ENCODE data around the gene ATXN1. TPM values are rescaled to one million over a fixed set of nuclear protein-coding genes. Genes with fewer than 3 reads are reported as not detected.

The ATXN1 gene
- total RNA-seq, 1 donor from 2014 or later, result 15.5 TPM

DNA sequence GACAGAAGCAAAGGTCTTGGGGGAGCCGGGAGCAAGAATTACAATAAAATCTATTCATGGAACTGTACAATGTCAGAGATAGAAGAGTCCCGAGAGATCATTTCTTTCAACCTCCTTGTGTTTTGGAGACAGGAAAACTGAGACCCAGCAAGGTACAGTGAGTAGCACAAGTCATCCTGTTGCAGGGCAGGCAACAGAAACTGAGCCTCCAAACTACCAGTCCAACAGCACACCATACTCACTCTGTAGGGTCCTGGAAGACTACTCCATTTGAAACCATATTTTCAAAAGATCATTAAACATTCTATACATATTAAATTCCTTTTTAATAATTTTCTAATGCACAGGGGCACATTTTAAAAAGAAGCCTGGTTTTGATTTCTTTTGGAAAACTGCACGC is 14.4 kb downstream of the ATXN1 start:
- H3K27ac Mint-ChIP-seq (ENCODE audit: unreplicated experiment), result peak overlapping the region; percentile 5
- no peak for DNase-seq
- TF ChIP-seq, protein P1, sequence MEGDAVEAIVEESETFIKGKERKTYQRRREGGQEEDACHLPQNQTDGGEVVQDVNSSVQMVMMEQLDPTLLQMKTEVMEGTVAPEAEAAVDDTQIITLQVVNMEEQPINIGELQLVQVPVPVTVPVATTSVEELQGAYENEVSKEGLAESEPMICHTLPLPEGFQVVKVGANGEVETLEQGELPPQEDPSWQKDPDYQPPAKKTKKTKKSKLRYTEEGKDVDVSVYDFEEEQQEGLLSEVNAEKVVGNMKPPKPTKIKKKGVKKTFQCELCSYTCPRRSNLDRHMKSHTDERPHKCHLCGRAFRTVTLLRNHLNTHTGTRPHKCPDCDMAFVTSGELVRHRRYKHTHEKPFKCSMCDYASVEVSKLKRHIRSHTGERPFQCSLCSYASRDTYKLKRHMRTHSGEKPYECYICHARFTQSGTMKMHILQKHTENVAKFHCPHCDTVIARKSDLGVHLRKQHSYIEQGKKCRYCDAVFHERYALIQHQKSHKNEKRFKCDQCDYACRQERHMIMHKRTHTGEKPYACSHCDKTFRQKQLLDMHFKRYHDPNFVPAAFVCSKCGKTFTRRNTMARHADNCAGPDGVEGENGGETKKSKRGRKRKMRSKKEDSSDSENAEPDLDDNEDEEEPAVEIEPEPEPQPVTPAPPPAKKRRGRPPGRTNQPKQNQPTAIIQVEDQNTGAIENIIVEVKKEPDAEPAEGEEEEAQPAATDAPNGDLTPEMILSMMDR (IDR thresholded peaks at IDR 0.05; ENCODE audit: partially characterized antibody, unreplicated experiment), result no peak
- H3K4me1 Mint-ChIP-seq (ENCODE audit: low read depth, unreplicated experiment), result peaks cover 18% of the 10 kb centered on the region
- peak overlapping the region; percentile 31 for H3K4me3 Mint-ChIP-seq (ENCODE audit: unreplicated experiment)
- no peaks in the 10 kb centered on the region for H3K36me3 Mint-ChIP-seq (ENCODE audit: unreplicated experiment)
- no peaks in the 10 kb centered on the region for H3K27me3 Mint-ChIP-seq (ENCODE audit: unreplicated experiment)
- H3K9me3 Mint-ChIP-seq (ENCODE audit: unreplicated experiment), result no peaks in the 10 kb centered on the region

DNA sequence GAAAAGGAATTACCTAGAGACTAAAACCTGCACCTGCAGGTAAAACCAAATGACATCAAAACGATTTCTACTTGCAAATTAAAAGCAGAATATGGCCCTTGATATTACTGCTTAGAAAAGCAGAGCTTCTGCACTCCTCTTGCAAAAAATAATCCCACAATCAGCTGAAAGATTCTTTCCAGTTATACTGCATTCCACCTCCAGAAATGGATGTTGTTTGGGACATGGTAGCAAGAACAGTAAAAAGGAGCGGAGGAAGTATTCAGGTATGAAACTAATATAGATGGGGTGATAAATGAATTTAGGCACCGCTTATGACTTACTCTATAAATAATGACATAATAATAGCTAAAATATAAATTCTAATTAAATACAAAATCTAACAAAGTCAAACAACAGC is 14.9 kb downstream of the ATXN1 start:
- TF ChIP-seq, protein P1 (IDR thresholded peaks at IDR 0.05; ENCODE audit: partially characterized antibody, unreplicated experiment), result no peak
- Mint-ChIP-seq H3K9me3 (ENCODE audit: unreplicated experiment) (no peaks in the 10 kb centered on the region), H3K27me3 (ENCODE audit: unreplicated experiment) (no peaks in the 10 kb centered on the region), H3K4me1 (ENCODE audit: low read depth, unreplicated experiment) (peaks cover 18% of the 10 kb centered on the region), H3K27ac (ENCODE audit: unreplicated experiment) (no peak overlapping the region), H3K4me3 (ENCODE audit: unreplicated experiment) (no peak overlapping the region), H3K36me3 (ENCODE audit: unreplicated experiment) (no peaks in the 10 kb centered on the region)
- no peak for DNase-seq

DNA sequence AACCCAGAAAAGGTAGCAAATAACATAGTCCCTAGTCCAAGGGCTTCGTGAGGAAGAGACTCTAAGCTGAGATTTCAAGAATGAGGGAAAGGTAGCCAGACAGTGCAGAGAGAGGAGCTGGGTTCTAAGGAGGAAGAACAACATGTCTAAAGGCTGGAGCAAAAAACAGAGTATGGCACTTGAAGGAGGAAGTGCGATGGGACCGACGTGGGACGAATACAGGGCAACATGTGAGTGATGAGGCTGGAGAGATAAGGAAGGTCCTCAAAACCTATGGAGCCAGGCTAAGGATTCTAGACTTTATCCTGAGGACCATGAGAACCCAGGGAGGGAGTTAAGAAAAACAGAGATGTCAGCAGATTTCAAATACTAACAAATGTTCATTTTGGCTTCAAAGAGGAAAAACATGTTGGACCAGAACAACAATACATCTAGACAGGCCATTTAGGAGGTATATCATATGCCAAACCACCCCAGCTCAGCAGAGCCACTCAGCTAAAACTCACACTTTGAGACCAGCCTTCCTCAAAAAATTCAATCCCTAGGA is 17.5 kb downstream of the ATXN1 start:
- TF ChIP-seq, protein P1 (IDR thresholded peaks at IDR 0.05; ENCODE audit: partially characterized antibody, unreplicated experiment), result no peak
- Mint-ChIP-seq H3K36me3 (ENCODE audit: unreplicated experiment) (no peaks in the 10 kb centered on the region), H3K27me3 (ENCODE audit: unreplicated experiment) (peaks cover 2% of the 10 kb centered on the region), H3K27ac (ENCODE audit: unreplicated experiment) (no peak overlapping the region), H3K4me1 (ENCODE audit: low read depth, unreplicated experiment) (peaks cover 18% of the 10 kb centered on the region), H3K4me3 (ENCODE audit: unreplicated experiment) (peak overlapping the region; percentile 14), H3K9me3 (ENCODE audit: unreplicated experiment) (no peaks in the 10 kb centered on the region)
- DNase-seq, result no peak

DNA sequence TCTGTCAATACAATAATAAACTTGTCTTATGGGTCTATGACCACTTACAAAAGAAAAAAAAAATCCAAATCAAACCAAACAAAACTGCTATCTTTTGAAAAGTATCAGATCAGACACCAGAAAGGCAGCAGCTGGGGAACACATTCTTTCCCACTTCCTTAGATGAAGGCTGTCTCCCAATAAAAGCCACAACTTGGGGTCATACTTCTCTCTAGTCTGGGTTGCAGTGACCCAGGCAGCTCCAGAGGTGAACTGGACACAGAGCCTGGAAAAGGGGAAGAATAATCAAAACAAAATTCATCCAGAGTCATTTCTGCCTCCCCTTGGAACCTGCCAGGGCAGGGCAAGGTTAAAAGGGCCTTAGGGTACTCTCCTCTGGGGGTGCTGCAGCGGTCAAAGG is 19.1 kb downstream of the ATXN1 start:
- peaks cover 2% of the 10 kb centered on the region for H3K27me3 Mint-ChIP-seq (ENCODE audit: unreplicated experiment)
- no peak for DNase-seq
- no peak overlapping the region for H3K27ac Mint-ChIP-seq (ENCODE audit: unreplicated experiment)
- H3K4me1 Mint-ChIP-seq (ENCODE audit: low read depth, unreplicated experiment), result peaks cover 11% of the 10 kb centered on the region
- TF ChIP-seq, protein P1 (IDR thresholded peaks at IDR 0.05; ENCODE audit: partially characterized antibody, unreplicated experiment), result no peak
- no peak overlapping the region for H3K4me3 Mint-ChIP-seq (ENCODE audit: unreplicated experiment)
- no peaks in the 10 kb centered on the region for H3K36me3 Mint-ChIP-seq (ENCODE audit: unreplicated experiment)
- H3K9me3 Mint-ChIP-seq (ENCODE audit: unreplicated experiment), result no peaks in the 10 kb centered on the region

DNA sequence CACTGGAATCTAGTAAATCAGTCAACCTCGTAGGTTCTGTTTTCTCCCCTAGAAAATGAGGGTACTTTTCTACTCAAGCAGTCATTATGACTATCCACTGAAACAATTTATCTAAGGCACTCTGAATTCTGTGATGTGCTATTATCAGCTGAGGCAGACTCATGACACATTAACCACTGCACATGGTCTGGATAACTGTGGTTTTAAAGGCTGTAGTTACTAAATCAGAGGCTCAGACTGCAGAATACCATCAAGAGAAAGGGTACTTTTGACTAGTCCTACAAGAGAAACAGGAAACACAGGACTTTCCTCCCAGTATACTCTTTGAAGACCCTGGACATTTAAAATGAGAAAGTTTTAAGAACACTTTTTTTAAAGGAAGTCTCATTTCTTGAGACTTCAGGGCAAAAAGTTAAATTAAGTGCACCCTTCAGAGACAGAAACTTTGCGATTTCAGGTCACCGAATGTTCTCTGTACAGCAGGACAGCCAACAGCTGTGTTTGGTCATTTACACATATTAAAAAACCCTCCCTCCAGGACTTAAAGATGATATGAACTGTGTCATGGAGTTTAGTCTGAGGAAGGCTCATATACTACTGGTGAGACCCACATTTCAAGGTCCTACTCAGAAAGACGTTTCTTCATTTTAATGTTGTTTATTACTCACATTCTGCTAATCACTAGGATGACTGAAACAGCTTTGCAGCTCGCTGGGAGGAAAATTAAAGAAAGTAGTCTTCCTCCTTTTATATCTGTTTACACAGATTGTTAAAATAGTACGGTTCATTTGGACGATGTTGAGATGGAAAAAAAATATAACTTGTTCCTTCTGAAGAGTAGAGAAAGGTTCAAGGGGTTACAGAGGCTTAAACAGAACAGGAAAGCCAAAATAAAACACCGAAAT is 19.9 kb downstream of the ATXN1 start:
- H3K9me3 Mint-ChIP-seq (ENCODE audit: unreplicated experiment), result no peaks in the 10 kb centered on the region
- DNase-seq, result no peak
- TF ChIP-seq, protein P1 (IDR thresholded peaks at IDR 0.05; ENCODE audit: partially characterized antibody, unreplicated experiment), result no peak
- H3K36me3 Mint-ChIP-seq (ENCODE audit: unreplicated experiment), result no peaks in the 10 kb centered on the region
- no peak overlapping the region for H3K4me3 Mint-ChIP-seq (ENCODE audit: unreplicated experiment)
- H3K27me3 Mint-ChIP-seq (ENCODE audit: unreplicated experiment), result peaks cover 2% of the 10 kb centered on the region
- H3K4me1 Mint-ChIP-seq (ENCODE audit: low read depth, unreplicated experiment), result peaks cover 6% of the 10 kb centered on the region
- H3K27ac Mint-ChIP-seq (ENCODE audit: unreplicated experiment), result no peak overlapping the region
